Ascending aorta (tissue), 2 donors: ENCODE measurements around the gene TMEM255B. TPM values are rescaled to one million over a fixed set of nuclear protein-coding genes. Genes with fewer than 3 reads are reported as not detected.

ENCODE experiments used
- DNase-seq, 2 donors: peaks; one replicate each; pipeline ENCODE4 v3.0.0-alpha.2; 2019; ENCODE audit warnings: low spot score in 2 of 2
- H3K27ac ChIP-seq, 2 donors: fragments of 200-600 bp; sonication (generic); one replicate each; pipeline ENCODE4 v1.5.1; 2016 to 2017; ENCODE audit warnings: mild to moderate bottlenecking in 1 of 2
- H3K27me3 ChIP-seq: fragments of 200-600 bp; sonication (generic); one replicate; pipeline ENCODE4 v1.5.1; 2017
- H3K36me3 ChIP-seq, 2 donors: fragments of 200-600 bp; sonication (generic); one replicate each; pipeline ENCODE4 v1.5.1; 2016
- H3K4me1 ChIP-seq, 2 donors: fragments of 200-600 bp; sonication (generic); one replicate each; pipeline ENCODE4 v1.5.1; 2016 to 2017; ENCODE audit warnings: mild to moderate bottlenecking in 1 of 2
- H3K4me3 ChIP-seq, 2 donors: fragments of 200-600 bp; sonication (generic); one replicate each; pipeline ENCODE4 v1.5.1; 2016 to 2017; ENCODE audit warnings: mild to moderate bottlenecking in 1 of 2
- H3K9me3 ChIP-seq, 2 donors: fragments of 200-600 bp; sonication (generic); one replicate each; pipeline ENCODE4 v1.5.1; 2016
- CTCF ChIP-seq, 3 experiments: fragments of 200-600 bp in 2 of 3; fragments of 450-650 bp in 1 of 3; sonication (generic) in 2 of 3; IDR thresholded peaks; one replicate each; pipeline ENCODE4 v1.5.1; 2016 to 2019; ENCODE audit warnings: antibody characterized with exemption in 3 of 3, mild to moderate bottlenecking in 1 of 3, moderate library complexity in 1 of 3
- intact Hi-C: fragments of 100-400 bp; cut with DNase I; formaldehyde crosslinking; loops from one replicate; pipeline ENCODE4 v1.15.1; 2023
- total RNA-seq: library from RNA; depleted of rRNA; stranded (reverse); fragments of >200 nt; gene quantifications from one replicate; pipeline ENCODE4 v1.1.0, GENCODE V29; 2016

Gene TMEM255B
- total RNA-seq, 1 donor from 2014 or later: 4.7 TPM

GRCh38 chr13:113765564-113765910, 6.5 kb downstream of the TMEM255B start:
- no peak for TF ChIP-seq CTCF (IDR thresholded peaks at IDR 0.05)
- intact Hi-C loops: no loop called here
- no peaks in the 10 kb centered on the region for H3K9me3 ChIP-seq
- DNase-seq: no peak
- H3K27me3 ChIP-seq: no peaks in the 10 kb centered on the region
- no peaks in the 10 kb centered on the region for H3K4me1 ChIP-seq
- H3K36me3 ChIP-seq: peaks cover 0 to 4% of the 10 kb centered on the region in 2 donors
- no peak overlapping the region for H3K27ac ChIP-seq
- no peak overlapping the region for H3K4me3 ChIP-seq

- no peaks in the 10 kb centered on the region for H3K27me3 ChIP-seq
- no peak overlapping the region for H3K27ac ChIP-seq
- H3K4me3 ChIP-seq: no peak overlapping the region
- intact Hi-C loops: no loop called here
- no peak for DNase-seq
- H3K36me3 ChIP-seq: peaks cover 0 to 4% of the 10 kb centered on the region in 2 donors
- TF ChIP-seq CTCF (IDR thresholded peaks at IDR 0.05): no peak
- no peaks in the 10 kb centered on the region for H3K4me1 ChIP-seq
- H3K9me3 ChIP-seq: no peaks in the 10 kb centered on the region
Observed at GRCh38 chr13:113766035-113766800, 7.2 kb downstream of the TMEM255B start.

- Histone ChIP-seq H3K36me3 (peaks cover 0 to 4% of the 10 kb centered on the region in 2 donors), H3K27ac (no peak overlapping the region), H3K4me3 (no peak overlapping the region), H3K27me3 (no peaks in the 10 kb centered on the region), H3K4me1 (no peaks in the 10 kb centered on the region), H3K9me3 (no peaks in the 10 kb centered on the region)
- no peak for DNase-seq
- intact Hi-C loops: no loop called here
- no peak for TF ChIP-seq CTCF (IDR thresholded peaks at IDR 0.05)
Observed at GRCh38 chr13:113767366-113767765, 8.3 kb downstream of the TMEM255B start.

GRCh38 chr13:113768018-113768905, 9.2 kb downstream of the TMEM255B start:
- no peak overlapping the region for H3K4me3 ChIP-seq
- H3K36me3 ChIP-seq: peaks cover 0 to 4% of the 10 kb centered on the region in 2 donors
- no peak overlapping the region for H3K27ac ChIP-seq
- intact Hi-C loops: no loop called here
- no peaks in the 10 kb centered on the region for H3K27me3 ChIP-seq
- H3K9me3 ChIP-seq: no peaks in the 10 kb centered on the region
- no peak for TF ChIP-seq CTCF (IDR thresholded peaks at IDR 0.05)
- no peaks in the 10 kb centered on the region for H3K4me1 ChIP-seq
- DNase-seq: no peak

GRCh38 chr13:113769106-113769505, 10.1 kb downstream of the TMEM255B start:
- no peak for TF ChIP-seq CTCF (IDR thresholded peaks at IDR 0.05)
- Histone ChIP-seq H3K36me3 (peaks cover 0 to 4% of the 10 kb centered on the region in 2 donors), H3K27me3 (no peaks in the 10 kb centered on the region), H3K27ac (no peak overlapping the region), H3K4me1 (no peaks in the 10 kb centered on the region), H3K9me3 (no peaks in the 10 kb centered on the region), H3K4me3 (no peak overlapping the region)
- intact Hi-C loops: no loop called here
- DNase-seq: no peak
